Measurements from ENCODE around the gene GPR21. TPM values are rescaled to one million over a fixed set of nuclear protein-coding genes. Genes with fewer than 3 reads are reported as not detected.

GPR21 gene
- total and polyA plus RNA-seq, 2 donors (not counting 3 experiments of a cell fraction or from before 2014, with no cell fraction given) = 0.36 to 2.7 TPM

DNA sequence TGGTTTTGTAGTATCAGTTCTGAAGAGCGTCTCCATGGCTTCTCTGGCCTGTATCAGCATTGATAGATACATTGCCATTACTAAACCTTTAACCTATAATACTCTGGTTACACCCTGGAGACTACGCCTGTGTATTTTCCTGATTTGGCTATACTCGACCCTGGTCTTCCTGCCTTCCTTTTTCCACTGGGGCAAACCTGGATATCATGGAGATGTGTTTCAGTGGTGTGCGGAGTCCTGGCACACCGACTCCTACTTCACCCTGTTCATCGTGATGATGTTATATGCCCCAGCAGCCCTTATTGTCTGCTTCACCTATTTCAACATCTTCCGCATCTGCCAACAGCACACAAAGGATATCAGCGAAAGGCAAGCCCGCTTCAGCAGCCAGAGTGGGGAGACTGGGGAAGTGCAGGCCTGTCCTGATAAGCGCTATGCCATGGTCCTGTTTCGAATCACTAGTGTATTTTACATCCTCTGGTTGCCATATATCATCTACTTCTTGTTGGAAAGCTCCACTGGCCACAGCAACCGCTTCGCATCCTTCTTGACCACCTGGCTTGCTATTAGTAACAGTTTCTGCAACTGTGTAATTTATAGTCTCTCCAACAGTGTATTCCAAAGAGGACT lies 1.5 kb downstream of the GPR21 start:
- FAIRE-seq (no peak), DNase-seq (ENCODE audit: low read depth, low spot score) (no peak)
- Histone ChIP-seq H3K9me3 (replicated peaks; ENCODE audit: control insufficient read depth, insufficient read depth, low read length) (no peaks in the 10 kb centered on the region), H3K36me3 (ENCODE audit: control insufficient read depth in 2 of 2, extremely low read depth in 1 of 2, insufficient read depth in 2 of 2, low read length in 2 of 2) (peaks cover 3 to 6% of the 10 kb centered on the region in 2 experiments), H3K9me1 (replicated peaks; ENCODE audit: control insufficient read depth, extremely low read depth, insufficient read depth, low read length) (no peaks in the 10 kb centered on the region), H2AFZ (ENCODE audit: low read depth, low read length) (no peak overlapping the region), H3K4me3 (replicated peaks in 1 of 3; ENCODE audit: insufficient read depth in 1 of 3, low read depth in 1 of 3, low read length in 3 of 3) (no peak overlapping the region), H3K4me2 (ENCODE audit: insufficient read depth, low read length) (no peak overlapping the region), H3K27ac (ENCODE audit: insufficient read depth, low read depth, low read length) (no peak overlapping the region), H3K79me2 (ENCODE audit: control insufficient read depth, insufficient read depth, low read length) (no peaks in the 10 kb centered on the region), H3K27me3 (ENCODE audit: control insufficient read depth in 2 of 2, insufficient read depth in 2 of 2, low read length in 2 of 2) (no peaks in the 10 kb centered on the region), H3K4me1 (ENCODE audit: control insufficient read depth, extremely low read depth, insufficient read depth, low read length) (peaks cover 10% of the 10 kb centered on the region), H4K20me1 (replicated peaks; ENCODE audit: control insufficient read depth, extremely low read depth, insufficient read depth, low read length) (no peaks in the 10 kb centered on the region), H3K9ac (replicated peaks; ENCODE audit: extremely low read depth, insufficient read depth, low read length) (no peak overlapping the region)
- TF ChIP-seq MYC (IDR thresholded peaks at IDR 0.05; ENCODE audit: low read depth, low read length) = no peak
- TF ChIP-seq GATA2 (IDR thresholded peaks at IDR 0.05; ENCODE audit: insufficient read depth, insufficient read length, low read depth, low read length) = no peak
- TF ChIP-seq POLR2AphosphoS5 (IDR thresholded peaks at IDR 0.05; ENCODE audit: insufficient read depth, low read depth, low read length) = no peak
- TF ChIP-seq POLR2A (IDR thresholded peaks at IDR 0.05; ENCODE audit: low read depth, low read length) = no peak
- dilution Hi-C loops (cut with MboI; ENCODE audit: extremely low pct_ligation_motif_present, low sequenced_read_pairs) = no loop called here
- intact Hi-C loops (cut with micrococcal nuclease) = no loop called here
- BruUV-seq (replicated peaks) = no TSS peak
- ChIA-PET POLR2A (no interaction called here), CTCF (interaction anchor here (0.9 to 1.3 kb wide), 2 partner anchors 12 to 14 kb away, joined by 3 to 4 read pairs; no protein-coding TSS in a partner anchor)

DNA sequence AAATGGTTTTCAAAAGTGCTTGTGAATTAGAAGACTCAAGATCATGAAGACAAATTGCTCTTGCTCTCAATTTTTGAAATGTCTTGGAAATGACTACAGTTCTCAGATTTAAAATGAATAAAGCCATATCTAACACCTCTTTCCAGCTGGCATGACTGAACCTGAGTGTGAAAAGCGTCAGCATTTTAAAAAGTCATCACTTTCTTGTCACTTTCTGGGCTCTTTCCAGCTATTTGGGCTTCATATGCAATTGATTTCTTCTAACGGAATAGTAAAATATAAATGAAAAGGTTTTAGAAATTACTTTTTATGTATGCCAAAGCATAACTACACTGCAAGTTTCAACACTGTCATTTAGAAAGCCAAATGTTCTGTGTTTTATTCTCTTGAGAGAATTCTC lies 2.3 kb downstream of the GPR21 start:
- Histone ChIP-seq H3K4me1 (ENCODE audit: control insufficient read depth, extremely low read depth, insufficient read depth, low read length) (peaks cover 10% of the 10 kb centered on the region), H2AFZ (ENCODE audit: low read depth, low read length) (no peak overlapping the region), H3K27ac (ENCODE audit: insufficient read depth, low read depth, low read length) (no peak overlapping the region), H3K79me2 (ENCODE audit: control insufficient read depth, insufficient read depth, low read length) (no peaks in the 10 kb centered on the region), H3K4me2 (ENCODE audit: insufficient read depth, low read length) (no peak overlapping the region), H3K27me3 (ENCODE audit: control insufficient read depth in 2 of 2, insufficient read depth in 2 of 2, low read length in 2 of 2) (no peaks in the 10 kb centered on the region), H3K9me3 (replicated peaks; ENCODE audit: control insufficient read depth, insufficient read depth, low read length) (no peaks in the 10 kb centered on the region), H3K9me1 (replicated peaks; ENCODE audit: control insufficient read depth, extremely low read depth, insufficient read depth, low read length) (no peaks in the 10 kb centered on the region), H4K20me1 (replicated peaks; ENCODE audit: control insufficient read depth, extremely low read depth, insufficient read depth, low read length) (no peaks in the 10 kb centered on the region), H3K4me3 (replicated peaks in 1 of 3; ENCODE audit: insufficient read depth in 1 of 3, low read depth in 1 of 3, low read length in 3 of 3) (no peak overlapping the region), H3K9ac (replicated peaks; ENCODE audit: extremely low read depth, insufficient read depth, low read length) (no peak overlapping the region), H3K36me3 (ENCODE audit: control insufficient read depth in 2 of 2, extremely low read depth in 1 of 2, insufficient read depth in 2 of 2, low read length in 2 of 2) (peaks cover 3 to 6% of the 10 kb centered on the region in 2 experiments)
- CTCF ChIA-PET = no interaction called here
- TF ChIP-seq, protein P1, sequence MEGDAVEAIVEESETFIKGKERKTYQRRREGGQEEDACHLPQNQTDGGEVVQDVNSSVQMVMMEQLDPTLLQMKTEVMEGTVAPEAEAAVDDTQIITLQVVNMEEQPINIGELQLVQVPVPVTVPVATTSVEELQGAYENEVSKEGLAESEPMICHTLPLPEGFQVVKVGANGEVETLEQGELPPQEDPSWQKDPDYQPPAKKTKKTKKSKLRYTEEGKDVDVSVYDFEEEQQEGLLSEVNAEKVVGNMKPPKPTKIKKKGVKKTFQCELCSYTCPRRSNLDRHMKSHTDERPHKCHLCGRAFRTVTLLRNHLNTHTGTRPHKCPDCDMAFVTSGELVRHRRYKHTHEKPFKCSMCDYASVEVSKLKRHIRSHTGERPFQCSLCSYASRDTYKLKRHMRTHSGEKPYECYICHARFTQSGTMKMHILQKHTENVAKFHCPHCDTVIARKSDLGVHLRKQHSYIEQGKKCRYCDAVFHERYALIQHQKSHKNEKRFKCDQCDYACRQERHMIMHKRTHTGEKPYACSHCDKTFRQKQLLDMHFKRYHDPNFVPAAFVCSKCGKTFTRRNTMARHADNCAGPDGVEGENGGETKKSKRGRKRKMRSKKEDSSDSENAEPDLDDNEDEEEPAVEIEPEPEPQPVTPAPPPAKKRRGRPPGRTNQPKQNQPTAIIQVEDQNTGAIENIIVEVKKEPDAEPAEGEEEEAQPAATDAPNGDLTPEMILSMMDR (IDR thresholded peaks at IDR 0.05; ENCODE audit: extremely low read depth in 1 of 2, insufficient read depth in 1 of 2, low read depth in 1 of 2, low read length in 2 of 2) = no peak
- no peak for TF ChIP-seq FOS (IDR thresholded peaks at IDR 0.05; ENCODE audit: borderline replicate concordance, insufficient read depth, low read length)
- TF ChIP-seq GATA2 (IDR thresholded peaks at IDR 0.05; ENCODE audit: insufficient read depth, insufficient read length, low read depth, low read length) = no peak
- no peak for TF ChIP-seq POLR2AphosphoS5 (IDR thresholded peaks at IDR 0.05; ENCODE audit: insufficient read depth, low read depth, low read length)
- TF ChIP-seq, protein P2, sequence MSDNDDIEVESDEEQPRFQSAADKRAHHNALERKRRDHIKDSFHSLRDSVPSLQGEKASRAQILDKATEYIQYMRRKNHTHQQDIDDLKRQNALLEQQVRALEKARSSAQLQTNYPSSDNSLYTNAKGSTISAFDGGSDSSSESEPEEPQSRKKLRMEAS (IDR thresholded peaks at IDR 0.05; ENCODE audit: insufficient read depth, insufficient read length) = no peak
- TF ChIP-seq POLR2A (IDR thresholded peaks at IDR 0.05; ENCODE audit: low read depth, low read length) = no peak
- no peak for TF ChIP-seq JUN (IDR thresholded peaks at IDR 0.05; ENCODE audit: borderline replicate concordance, insufficient read depth, insufficient read length, low read depth)
- no peak for TF ChIP-seq MYC (IDR thresholded peaks at IDR 0.05; ENCODE audit: low read depth, low read length)
- no peak for TF ChIP-seq EZH2 (IDR thresholded peaks at IDR 0.05; ENCODE audit: borderline replicate concordance, low read depth, low read length, severe bottlenecking)
- DNase-seq (ENCODE audit: low read depth, low spot score) (no peak), FAIRE-seq (no peak)
- intact Hi-C loops (cut with micrococcal nuclease) (no loop called here), dilution Hi-C loops (cut with MboI; ENCODE audit: extremely low pct_ligation_motif_present, low sequenced_read_pairs) (no loop called here)
- no TSS peak for BruUV-seq (replicated peaks)
- POLR2A ChIA-PET = no interaction called here

Measured in endothelial cell of umbilical vein (primary cell).